ENCODE results near the gene KLHDC8B.

KLHDC8B gene

GRCh38 chr3:49171119-49171774 is at the start of gene KLHDC8B:
TSS of gene KLHDC8B (plus strand) at chr3:49171598. CDS start at chr3:49172770, 1,172 bp downstream.
- Histone ChIP-seq H3K9me3 (ENCODE audit: severe bottlenecking) (peaks cover 3% of the 10 kb centered on the region), H3K4me3 (ENCODE audit: low read depth, low read length) (peak within 1 kb of the TSS; percentile 72), H3K36me3 (peaks cover 15% of the 10 kb centered on the region), H3K27me3 (ENCODE audit: insufficient read depth, low read depth, severe bottlenecking) (no peaks in the 10 kb centered on the region), H3K27ac (peak within 1 kb of the TSS; percentile 59)
- DNase-seq, result peak; percentile 91
- peak; percentile 88 for TF ChIP-seq CTCF (IDR thresholded peaks at IDR 0.05; ENCODE audit: low read depth, low read length)

- DNase-seq, result no peak
- H3K36me3 ChIP-seq, result peaks cover 38% of the 10 kb centered on the region
- no peak overlapping the region for H3K4me3 ChIP-seq (ENCODE audit: low read depth, low read length)
- H3K27ac ChIP-seq, result no peak overlapping the region
- no peaks in the 10 kb centered on the region for H3K27me3 ChIP-seq (ENCODE audit: insufficient read depth, low read depth, severe bottlenecking)
- no peaks in the 10 kb centered on the region for H3K9me3 ChIP-seq (ENCODE audit: severe bottlenecking)
- TF ChIP-seq CTCF (IDR thresholded peaks at IDR 0.05; ENCODE audit: low read depth, low read length), result no peak
These were observed 49.4 kb upstream of the KLHDC8B start for GRCh38 chr3:49122022-49122421.

- no peaks in the 10 kb centered on the region for H3K27me3 ChIP-seq (ENCODE audit: insufficient read depth, low read depth, severe bottlenecking)
- H3K36me3 ChIP-seq, result peaks cover 34% of the 10 kb centered on the region
- no peak for TF ChIP-seq CTCF (IDR thresholded peaks at IDR 0.05; ENCODE audit: low read depth, low read length)
- H3K4me3 ChIP-seq (ENCODE audit: low read depth, low read length), result no peak overlapping the region
- no peak for DNase-seq
- H3K27ac ChIP-seq, result no peak overlapping the region
- no peaks in the 10 kb centered on the region for H3K9me3 ChIP-seq (ENCODE audit: severe bottlenecking)
These were observed 48.9 kb upstream of the KLHDC8B start for GRCh38 chr3:49122451-49122850.

- H3K27ac ChIP-seq, result no peak overlapping the region
- TF ChIP-seq CTCF (IDR thresholded peaks at IDR 0.05; ENCODE audit: low read depth, low read length), result no peak
- no peak overlapping the region for H3K4me3 ChIP-seq (ENCODE audit: low read depth, low read length)
- no peaks in the 10 kb centered on the region for H3K27me3 ChIP-seq (ENCODE audit: insufficient read depth, low read depth, severe bottlenecking)
- no peaks in the 10 kb centered on the region for H3K9me3 ChIP-seq (ENCODE audit: severe bottlenecking)
- H3K36me3 ChIP-seq, result peaks cover 28% of the 10 kb centered on the region
- no peak for DNase-seq
These were observed 48.4 kb upstream of the KLHDC8B start for GRCh38 chr3:49122886-49123545.

GRCh38 chr3:49123687-49124086 is 47.7 kb upstream of the KLHDC8B start:
- TF ChIP-seq CTCF (IDR thresholded peaks at IDR 0.05; ENCODE audit: low read depth, low read length), result no peak
- Histone ChIP-seq H3K27ac (no peak overlapping the region), H3K27me3 (ENCODE audit: insufficient read depth, low read depth, severe bottlenecking) (no peaks in the 10 kb centered on the region), H3K4me3 (ENCODE audit: low read depth, low read length) (no peak overlapping the region), H3K9me3 (ENCODE audit: severe bottlenecking) (no peaks in the 10 kb centered on the region), H3K36me3 (peaks cover 22% of the 10 kb centered on the region)
- no peak for DNase-seq

Measured in WERI-Rb-1 (cell line).